ENCODE data around the gene GSG1L.

The GSG1L gene

DNA sequence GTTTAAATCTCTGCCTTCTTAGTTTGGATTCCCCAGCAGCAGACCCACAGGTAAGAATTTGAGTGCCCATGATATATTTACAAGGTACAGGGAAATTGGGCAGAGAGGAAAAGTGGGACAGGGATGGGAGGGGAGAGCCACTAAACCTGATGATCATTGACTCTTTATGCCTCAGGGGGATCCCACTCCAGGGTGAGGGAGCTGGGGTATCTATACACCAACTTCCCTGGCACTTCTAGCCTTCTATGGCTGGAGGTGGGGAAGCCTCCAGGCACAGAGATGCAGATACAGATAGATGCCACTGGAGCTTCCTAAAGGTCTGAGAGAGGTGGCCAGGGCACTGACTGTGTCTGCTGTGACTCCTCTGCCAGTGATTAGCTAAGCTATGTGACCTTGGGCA is 257.1 kb downstream of the GSG1L start:
- no peak for DNase-seq

DNA sequence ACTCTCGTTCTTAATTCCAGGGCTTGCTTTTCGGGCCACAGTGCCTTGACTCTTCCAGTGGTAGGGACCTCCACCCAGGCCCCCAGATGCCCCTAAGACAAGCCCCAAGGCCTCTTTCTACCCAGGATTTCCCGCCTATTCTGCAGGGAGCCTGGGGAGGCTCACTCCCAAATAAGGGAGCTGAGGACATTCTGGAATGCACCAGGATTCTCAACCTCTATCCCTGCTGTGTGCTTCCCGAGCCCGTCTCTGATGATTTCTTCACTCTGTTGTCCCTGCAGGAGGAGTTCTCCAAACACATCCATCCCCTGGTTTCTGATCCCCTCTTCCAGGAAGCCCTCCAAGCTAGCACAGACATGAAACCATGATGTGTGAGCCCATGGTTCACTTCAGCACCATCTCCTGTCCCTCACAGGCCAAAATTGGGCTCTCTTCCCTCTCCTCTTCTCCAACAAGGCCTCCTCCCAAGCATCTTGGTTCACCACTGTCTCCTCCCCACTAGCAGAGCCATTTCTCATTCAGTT is 257.6 kb downstream of the GSG1L start:
- no peak for DNase-seq

DNA sequence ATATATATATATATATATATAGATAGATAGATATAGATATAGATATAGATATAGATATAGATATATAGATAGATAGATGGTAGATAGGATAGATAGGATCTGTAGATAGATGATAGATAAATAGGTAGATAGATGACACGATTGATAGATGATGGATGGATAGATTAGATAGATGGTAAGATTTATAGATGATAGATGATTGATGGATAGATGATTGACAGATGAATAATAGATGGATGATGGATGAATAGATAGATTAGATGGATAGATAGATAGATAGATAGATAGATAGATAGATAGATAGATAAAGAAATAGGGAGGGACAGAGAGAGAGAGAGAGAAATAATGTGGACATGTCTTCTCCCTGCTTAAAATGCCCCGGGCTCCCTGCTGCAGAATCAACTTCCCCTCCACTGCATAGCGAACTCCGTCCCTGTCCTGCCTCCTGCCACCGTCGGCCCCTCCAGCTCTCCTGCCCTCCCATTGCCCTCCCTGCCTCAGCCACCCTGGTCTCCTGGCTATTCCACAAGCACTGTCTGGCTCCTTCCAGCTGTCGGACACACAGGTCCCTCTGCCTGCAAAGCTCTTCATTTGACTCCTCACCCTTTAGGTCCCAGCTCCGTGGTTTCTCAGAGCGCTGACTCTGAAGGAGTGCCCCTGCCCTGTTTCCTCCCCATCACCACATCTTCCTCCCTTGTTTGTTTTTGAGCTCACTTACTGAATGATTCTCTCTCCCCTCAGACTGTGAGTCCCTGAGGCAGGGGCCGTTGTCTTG is 259.6 kb downstream of the GSG1L start:
- DNase-seq, result no peak

DNA sequence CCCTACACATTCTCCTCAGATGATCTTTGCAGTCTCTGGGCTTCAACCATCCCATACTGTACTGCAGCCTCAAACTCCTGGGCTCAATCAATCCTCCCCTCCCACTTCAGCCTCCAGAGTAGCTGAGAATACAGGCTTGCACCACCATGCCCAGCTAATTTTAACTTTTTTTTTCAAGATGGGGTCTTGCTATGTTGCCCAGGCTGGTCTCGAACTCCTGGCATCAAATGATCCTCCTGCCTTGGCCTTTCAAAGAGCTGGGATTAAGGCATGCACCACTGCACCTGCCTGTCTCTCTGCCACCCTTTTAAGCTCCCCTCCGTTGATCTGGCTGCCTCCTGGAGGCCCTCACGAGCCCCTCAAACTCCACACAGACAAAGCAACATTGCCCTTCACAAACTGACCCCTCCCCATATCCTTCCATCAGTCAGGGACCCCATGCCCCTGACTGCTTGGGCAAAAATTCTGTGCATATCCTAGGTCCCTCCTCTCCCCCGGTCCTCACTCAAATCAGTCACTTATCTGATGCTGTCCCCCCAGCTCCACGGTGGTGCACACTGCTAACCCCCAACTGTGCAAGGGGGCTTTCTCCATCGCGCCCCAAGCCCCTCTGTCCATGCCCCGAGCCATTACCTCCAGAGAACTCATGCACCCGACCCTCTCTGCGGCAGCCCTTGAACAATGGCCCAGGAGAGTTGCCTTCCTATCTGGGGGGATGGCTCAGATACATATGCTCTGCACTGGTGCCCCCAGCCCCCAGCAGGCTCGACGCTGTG is 260.7 kb downstream of the GSG1L start:
- no peak for DNase-seq

GRCh38 chr16:27801289-27801945 is 262.1 kb downstream of the GSG1L start:
- no peak for DNase-seq

DNA sequence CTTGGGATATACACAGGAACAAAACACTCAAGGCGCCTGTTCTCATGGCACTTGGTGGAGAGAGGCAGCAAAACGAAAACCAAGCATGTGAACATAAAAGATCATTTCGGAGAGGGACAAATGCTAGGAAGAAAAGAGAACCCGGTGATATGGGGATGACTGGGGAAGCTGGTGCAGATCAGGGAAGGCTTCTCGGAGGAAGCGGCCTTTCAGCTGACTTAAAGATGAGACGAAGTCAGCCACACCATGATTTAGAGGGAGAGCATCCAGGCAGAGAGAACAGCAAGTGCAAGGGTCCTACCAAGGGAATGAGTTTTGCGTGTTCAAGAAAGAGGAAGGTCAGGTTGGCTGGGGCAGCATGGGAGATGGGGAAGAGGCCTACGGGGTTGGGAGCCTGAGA is 262.7 kb downstream of the GSG1L start:
- DNase-seq, result no peak

- DNase-seq, result no peak
These were observed 263.6 kb downstream of the GSG1L start for GRCh38 chr16:27799896-27800295.

DNA sequence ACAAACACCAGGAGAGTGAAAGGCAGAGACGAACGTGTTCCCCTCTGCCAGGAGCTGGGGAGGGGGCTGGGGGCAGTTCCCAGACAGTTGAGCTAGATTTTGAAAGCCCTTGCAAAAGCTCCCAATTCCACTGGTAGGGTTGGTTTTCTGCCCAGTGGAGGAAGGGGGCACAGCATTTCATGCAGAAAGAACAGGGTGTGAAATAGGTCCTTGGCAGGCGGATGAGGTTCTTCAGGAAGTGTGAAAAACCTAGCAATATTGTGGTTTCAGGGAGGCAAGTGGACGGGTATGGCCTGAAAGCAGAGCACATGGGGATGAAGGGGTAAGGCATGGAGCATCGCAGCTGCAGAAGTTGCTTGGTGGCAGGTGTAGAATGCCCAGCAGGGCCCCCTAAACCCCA is 265.3 kb downstream of the GSG1L start:
- no peak for DNase-seq

- no peak for DNase-seq
These were observed 267.4 kb downstream of the GSG1L start for GRCh38 chr16:27795992-27796614.

DNA sequence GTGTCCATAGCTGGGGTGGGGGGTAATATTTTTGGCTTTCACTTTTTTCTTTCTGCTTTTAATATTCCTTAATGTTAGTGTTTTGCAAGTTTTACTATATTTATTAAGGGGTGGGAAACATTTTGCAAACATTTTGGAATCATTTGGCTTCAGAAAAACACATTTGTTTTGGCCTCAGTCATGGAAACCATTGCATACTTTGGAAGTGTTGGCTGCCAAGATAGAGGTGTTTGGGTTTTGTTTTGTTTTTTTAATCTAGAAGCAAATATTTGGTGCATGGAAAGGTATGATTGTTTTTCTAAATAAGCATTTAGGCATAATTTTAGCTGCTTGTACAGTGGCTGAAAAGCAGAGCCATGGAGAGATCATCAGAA is 270.3 kb downstream of the GSG1L start:
- no peak for DNase-seq

- no peak for DNase-seq
These were observed 270.8 kb downstream of the GSG1L start for GRCh38 chr16:27792486-27793248.

- no peak for DNase-seq
These were observed 272.2 kb downstream of the GSG1L start for GRCh38 chr16:27791404-27791719.

DNA sequence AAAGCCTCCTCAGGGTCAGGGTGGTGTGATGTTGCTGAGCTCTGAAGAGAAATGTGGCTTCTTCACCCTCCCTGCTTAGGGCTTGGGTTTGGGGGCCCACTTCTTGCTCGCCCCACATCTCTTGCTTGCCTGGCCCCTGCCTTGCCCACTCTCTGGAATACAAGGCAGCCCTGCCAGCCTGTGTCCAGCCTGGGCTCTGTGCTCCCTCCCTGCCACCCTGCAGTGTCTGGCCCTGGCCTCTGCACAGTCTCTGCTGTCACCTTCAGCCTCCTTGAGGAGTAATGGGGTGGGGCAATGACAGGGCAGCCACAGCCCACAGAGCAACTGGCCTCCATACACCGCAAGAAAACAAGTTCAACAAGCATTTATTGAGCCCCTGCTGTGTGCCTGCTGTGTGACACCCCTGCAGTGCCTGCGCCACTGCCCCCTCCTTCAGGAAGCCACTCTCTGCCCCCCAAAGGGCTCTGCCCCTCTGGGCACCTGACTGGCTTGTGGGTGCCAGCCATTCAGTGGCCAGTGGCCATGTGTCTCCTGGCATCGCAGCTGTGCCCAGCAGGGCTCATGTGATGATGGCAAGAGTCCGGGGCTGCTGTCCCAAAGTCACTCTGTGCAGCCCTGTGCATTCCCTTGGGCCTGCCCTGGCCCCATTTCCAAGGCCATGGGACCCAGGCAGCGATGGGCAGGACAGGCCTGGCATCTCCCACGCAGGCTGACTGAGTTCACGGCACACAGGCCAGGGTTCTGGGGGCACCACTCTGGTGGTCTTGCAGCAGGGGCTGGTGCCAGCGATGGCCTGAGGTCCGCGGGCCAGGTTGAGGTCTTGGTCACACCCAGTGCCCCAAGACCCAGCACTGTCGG is 272.7 kb downstream of the GSG1L start:
- DNase-seq, result no peak

DNA sequence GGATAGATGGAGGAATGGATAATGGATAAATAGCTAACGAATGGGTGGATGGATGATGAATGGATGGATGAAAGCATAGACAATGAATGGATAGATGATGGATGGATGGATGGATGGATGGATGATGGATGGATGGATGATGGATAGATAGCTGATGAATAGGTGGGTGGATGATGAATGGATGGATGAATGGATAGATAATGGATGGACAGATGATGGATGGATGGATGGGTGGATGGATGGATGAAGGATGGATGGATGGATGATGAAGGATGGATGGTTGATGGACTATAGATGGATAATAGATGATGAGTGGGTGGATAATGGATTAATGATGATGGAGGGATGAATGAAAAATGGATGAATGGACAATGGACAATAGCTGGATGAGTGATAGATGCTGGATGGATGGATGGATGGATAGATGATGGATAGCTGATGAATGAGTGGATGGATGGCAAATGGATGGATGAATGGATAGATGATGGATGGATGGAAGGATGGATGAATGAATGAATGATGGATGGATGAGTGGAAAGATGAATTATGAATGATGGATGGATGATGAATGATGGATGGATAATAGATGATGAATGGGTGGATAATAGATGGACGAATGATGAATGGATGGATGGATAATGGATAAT is 273.8 kb downstream of the GSG1L start:
- no peak for DNase-seq

- DNase-seq, result no peak
These were observed 274.4 kb downstream of the GSG1L start for GRCh38 chr16:27789150-27789549.

DNA sequence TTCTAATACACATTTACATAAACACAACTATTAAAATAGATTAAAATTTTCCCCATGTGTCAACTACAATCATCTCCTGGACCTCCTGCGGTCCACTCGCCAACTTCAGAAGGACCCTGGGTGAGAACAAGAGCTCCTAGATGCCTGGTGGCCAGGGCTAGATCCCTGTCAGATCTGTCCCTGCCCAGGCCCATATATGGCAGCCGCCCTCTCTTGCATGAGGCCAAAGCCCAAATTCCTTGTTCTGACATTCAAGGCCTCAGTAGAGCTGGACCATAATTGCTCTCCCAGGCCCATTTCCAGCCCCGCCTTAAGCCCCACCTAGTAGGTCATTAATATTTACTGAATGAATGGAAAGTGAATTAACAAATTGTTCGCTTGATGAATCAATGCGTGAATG is 275.8 kb downstream of the GSG1L start:
- DNase-seq, result no peak

DNA sequence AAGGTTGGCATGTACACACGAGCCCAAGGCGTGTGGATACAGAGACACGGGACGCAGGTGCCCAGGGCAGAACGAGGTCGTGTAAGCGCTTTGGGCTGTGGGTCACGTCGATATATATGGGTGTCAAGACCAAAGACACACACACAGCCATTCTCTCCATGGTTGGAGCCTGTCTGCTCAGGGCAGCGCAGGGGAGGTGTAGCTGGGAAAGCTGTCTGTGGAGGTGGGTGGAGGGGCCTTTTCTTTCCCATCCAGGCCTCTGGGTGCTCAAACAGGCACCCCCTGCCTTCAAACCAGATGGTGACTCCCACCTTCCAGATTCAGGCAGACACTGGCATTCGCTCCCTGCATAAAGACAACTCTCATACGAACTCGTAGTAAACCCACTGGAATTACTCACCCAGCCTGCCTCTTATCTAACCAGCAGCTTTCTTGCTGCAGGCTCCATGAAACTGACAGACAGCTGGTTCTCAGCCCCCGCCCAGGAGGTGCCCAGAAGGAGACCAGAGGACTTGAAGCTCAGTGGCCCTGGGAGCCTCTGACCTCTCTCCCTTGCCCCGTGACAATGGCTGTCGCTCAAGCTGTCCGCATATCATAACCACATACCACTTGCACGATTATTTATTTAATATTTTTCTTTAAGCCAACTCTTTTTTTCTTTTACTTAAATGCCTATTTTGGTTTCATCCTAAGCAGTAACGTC is 276.4 kb downstream of the GSG1L start:
- no peak for DNase-seq

- DNase-seq, result no peak
These were observed 277.1 kb downstream of the GSG1L start for GRCh38 chr16:27786221-27786922.

DNA sequence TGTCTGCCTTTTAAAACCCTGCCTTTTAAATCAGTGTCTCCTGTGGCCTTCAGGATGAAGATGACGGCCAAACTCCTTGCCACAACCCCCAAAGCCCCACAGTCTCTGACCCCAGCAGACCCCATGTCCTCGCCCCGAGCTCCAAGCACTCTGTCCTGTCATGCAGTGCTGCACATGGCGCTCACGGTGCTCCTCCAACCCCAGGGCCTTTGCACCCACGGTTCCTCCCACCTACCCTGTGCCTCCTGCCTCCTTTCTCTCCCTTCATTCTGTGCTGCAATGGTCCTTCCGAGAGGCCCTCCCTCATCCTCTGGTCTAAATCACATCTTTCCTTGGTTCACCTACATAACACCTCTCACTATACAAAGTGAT is 278.2 kb downstream of the GSG1L start:
- DNase-seq, result no peak
